ENCODE data around the gene USP50. TPM values are rescaled to one million over a fixed set of nuclear protein-coding genes. Genes with fewer than 3 reads are reported as not detected.
"Not testable (repeated sequence)": the region's sequence is repeated elsewhere in the genome, so short reads cannot be mapped to it uniquely, and the experiment has no call there.

The USP50 gene
- total RNA-seq (2014; rRNA removed; shearing (Covaris generic)): not detected in 2 replicates

GRCh38 chr15:50546566-50546965, at the start of gene USP50:
TSS of gene USP50 (minus strand) at chr15:50546666. CDS start at chr15:50546525, 141 bp downstream.
- in situ Hi-C loops (cut with HindIII; ENCODE audit: low sequenced_read_pairs): no loop called here
- DNase-seq (ENCODE audit: low spot score): no peak

GRCh38 chr15:50594311-50594710, 47.8 kb upstream of the USP50 start:
- in situ Hi-C loops (cut with HindIII; ENCODE audit: low sequenced_read_pairs): no loop called here
- no peak for DNase-seq (ENCODE audit: low spot score)

GRCh38 chr15:50593761-50594160, 47.3 kb upstream of the USP50 start:
- DNase-seq (ENCODE audit: low spot score): no peak
- in situ Hi-C loops (cut with HindIII; ENCODE audit: low sequenced_read_pairs): no loop called here

DNA sequence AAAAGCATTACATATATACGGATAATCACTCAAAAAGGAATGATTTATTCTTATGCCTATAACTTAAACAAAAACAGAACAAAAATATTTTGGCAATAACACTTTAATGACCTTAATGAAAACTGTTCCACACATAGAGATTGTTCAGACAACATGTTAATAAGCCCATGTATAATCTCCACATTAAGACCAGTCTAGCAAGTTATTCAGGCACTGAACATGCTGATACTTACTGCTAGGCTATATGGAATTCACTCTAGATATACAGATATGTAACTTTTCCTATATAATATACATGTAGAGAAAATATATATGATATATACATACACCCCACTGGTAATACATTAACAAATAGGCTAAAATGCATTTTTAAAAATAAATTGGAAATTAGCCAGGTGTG, 43.8 kb upstream of the USP50 start:
- DNase-seq (ENCODE audit: low spot score): no peak
- in situ Hi-C loops (cut with HindIII; ENCODE audit: low sequenced_read_pairs): no loop called here

DNA sequence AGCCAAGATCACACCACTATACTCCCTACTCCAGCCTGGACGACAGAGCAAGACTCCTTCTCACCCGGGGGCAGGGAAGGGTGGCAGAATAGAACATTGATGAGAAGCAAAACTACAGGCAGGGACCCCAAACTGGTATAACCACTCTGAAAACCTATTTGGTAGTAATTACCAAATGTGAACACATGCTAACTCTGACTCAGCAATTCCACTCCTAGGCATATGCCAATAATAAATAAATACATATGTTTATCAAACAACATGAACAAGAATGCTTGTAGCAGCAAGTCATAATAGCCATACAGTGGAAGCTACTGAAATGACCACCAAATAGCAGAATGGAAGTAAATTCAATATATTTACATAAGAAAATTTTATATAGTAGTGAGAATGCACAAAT, 31.0 kb upstream of the USP50 start:
- in situ Hi-C loops (cut with HindIII; ENCODE audit: low sequenced_read_pairs): loop anchor here (10.0 kb wide), 1 partner anchor 67 kb away; no protein-coding TSS in a partner anchor
- no peak for DNase-seq (ENCODE audit: low spot score)

DNA sequence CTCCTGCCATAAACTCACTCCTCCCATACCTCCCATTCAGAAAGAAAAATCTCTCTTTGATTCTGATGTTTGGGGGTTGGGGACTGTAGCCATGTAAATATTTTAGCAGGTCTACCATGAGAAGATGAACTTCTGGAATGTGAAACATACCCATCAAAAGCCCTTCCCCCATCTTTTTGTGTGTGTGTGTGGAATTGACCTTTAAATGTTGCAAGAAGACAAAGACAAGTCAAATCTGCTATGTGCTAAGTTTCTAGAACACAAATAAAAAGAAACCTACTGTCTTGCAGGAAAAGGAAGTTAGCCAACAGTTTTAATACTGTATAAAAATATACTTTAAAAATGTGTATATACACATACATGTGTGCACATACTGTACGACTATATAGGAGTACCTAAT, 29.7 kb upstream of the USP50 start:
- DNase-seq (ENCODE audit: low spot score): no peak
- in situ Hi-C loops (cut with HindIII; ENCODE audit: low sequenced_read_pairs): loop anchor here (10.0 kb wide), 1 partner anchor 69 kb away; no protein-coding TSS in a partner anchor

- in situ Hi-C loops (cut with HindIII; ENCODE audit: low sequenced_read_pairs): loop anchor here (10.0 kb wide), 1 partner anchor 71 kb away; no protein-coding TSS in a partner anchor
- DNase-seq (ENCODE audit: low spot score): not testable (repeated sequence)
Measured at GRCh38 chr15:50573842-50574241, 27.4 kb upstream of the USP50 start.

DNA sequence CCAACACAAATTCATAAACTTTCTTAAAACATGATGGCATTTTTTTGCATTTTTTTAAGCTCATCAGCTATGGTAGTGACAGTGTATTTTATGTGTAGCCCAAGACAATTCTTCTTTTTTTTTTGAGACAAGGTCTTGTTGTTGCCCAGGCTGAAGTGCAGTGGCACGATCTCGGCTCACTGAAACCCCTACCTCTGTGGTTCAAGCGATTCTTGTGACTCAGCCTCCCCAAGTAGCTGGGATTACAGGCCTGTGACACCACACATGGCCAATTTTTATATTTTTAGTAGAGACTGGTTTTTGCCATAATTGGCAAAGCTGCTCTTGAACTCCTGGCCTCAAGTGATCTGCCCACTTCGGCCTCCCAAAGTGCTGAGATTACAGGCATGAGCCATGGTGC, 17.3 kb upstream of the USP50 start:
- in situ Hi-C loops (cut with HindIII; ENCODE audit: low sequenced_read_pairs): no loop called here
- no peak for DNase-seq (ENCODE audit: low spot score)

- in situ Hi-C loops (cut with HindIII; ENCODE audit: low sequenced_read_pairs): no loop called here
- DNase-seq (ENCODE audit: low spot score): no peak
Measured at GRCh38 chr15:50562735-50563640, 16.5 kb upstream of the USP50 start.

GRCh38 chr15:50558012-50558411, 11.5 kb upstream of the USP50 start:
- DNase-seq (ENCODE audit: low spot score): no peak
- in situ Hi-C loops (cut with HindIII; ENCODE audit: low sequenced_read_pairs): no loop called here

- in situ Hi-C loops (cut with HindIII; ENCODE audit: low sequenced_read_pairs): no loop called here
- DNase-seq (ENCODE audit: low spot score): no peak
Measured at GRCh38 chr15:50556642-50557371, 10.3 kb upstream of the USP50 start.

DNA sequence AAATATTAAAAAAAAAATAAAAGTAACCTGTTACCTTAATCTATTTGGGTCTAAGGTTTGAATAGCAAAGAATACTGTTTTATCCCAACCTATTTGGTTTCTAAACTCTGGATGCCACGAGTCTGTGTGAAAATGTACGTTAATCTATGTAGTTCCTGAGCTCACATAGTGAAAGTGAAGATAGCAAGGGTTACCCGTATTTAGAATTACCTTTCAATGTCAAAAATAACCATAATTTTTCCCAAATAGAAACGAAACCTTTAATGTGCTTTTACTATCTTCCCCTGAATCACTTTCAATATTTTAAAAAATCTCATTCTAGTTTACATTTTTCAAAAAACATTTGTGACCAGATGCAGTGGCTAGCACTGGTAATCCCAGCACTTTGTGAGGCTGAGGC, 5.8 kb upstream of the USP50 start:
- in situ Hi-C loops (cut with HindIII; ENCODE audit: low sequenced_read_pairs): no loop called here
- DNase-seq (ENCODE audit: low spot score): no peak

DNA sequence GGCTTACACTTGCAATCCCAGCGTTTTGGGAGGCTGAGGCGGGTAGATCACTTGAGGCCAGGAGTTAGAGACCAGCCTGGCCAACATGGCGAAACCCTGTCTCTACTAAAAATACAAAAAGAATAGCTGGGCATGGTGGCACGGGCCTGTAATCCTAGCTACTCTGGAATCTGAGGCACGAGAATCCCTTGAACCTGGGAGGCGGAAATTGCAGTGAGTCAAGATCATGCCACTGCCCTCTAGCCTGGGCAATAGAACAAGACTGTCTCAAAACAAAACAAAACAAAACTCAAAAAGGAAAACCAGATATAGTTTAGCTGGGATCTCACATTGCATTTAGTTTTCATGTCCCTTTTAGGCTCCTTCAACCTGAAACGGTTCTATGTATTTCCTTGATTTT, 2.9 kb upstream of the USP50 start:
- in situ Hi-C loops (cut with HindIII; ENCODE audit: low sequenced_read_pairs): no loop called here
- DNase-seq (ENCODE audit: low spot score): no peak

- in situ Hi-C loops (cut with HindIII; ENCODE audit: low sequenced_read_pairs): no loop called here
- no peak for DNase-seq (ENCODE audit: low spot score)
Measured at GRCh38 chr15:50544368-50544767, 2.1 kb downstream of the USP50 start.

GRCh38 chr15:50543556-50543955, 2.9 kb downstream of the USP50 start:
- in situ Hi-C loops (cut with HindIII; ENCODE audit: low sequenced_read_pairs): no loop called here
- DNase-seq (ENCODE audit: low spot score): no peak

DNA sequence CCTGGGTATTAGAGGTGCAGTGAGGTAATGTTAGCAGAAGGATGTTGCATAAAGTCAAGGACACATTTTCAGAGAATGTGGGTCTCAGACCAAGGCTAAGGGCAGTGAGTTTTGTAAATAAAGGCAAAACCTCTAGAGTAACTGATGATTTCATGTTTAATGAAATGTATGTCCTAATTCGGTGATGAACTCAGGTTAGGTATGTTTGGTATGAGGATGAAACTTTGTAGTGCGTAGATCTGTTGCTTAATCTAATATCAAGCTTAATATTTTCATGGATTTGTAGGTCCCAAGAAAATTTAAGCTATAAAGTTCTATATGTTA, 3.6 kb downstream of the USP50 start:
- in situ Hi-C loops (cut with HindIII; ENCODE audit: low sequenced_read_pairs): no loop called here
- DNase-seq (ENCODE audit: low spot score): no peak

DNA sequence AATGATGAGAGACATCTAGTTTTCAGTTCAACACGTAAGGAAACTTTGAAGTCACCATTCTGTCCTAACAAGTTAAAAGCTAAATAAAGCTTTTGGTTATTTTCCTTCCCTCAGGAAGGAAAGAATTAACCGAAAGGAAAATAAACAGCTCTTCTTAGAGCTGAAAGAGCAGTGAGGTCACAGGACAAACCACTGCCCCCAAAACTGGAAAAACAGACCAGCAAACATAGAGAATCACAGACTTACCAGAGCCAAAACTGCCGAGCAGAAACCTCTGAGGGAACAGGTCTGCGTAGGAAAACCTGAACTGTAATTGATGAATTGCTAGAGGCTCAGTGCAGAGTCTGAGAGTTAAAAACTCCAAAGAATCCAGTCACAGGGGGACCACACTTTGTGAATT, 14.7 kb downstream of the USP50 start:
- in situ Hi-C loops (cut with HindIII; ENCODE audit: low sequenced_read_pairs): no loop called here
- DNase-seq (ENCODE audit: low spot score): no peak

- no peak for DNase-seq (ENCODE audit: low spot score)
- in situ Hi-C loops (cut with HindIII; ENCODE audit: low sequenced_read_pairs): no loop called here
Measured at GRCh38 chr15:50531163-50531562, 15.3 kb downstream of the USP50 start.

DNA sequence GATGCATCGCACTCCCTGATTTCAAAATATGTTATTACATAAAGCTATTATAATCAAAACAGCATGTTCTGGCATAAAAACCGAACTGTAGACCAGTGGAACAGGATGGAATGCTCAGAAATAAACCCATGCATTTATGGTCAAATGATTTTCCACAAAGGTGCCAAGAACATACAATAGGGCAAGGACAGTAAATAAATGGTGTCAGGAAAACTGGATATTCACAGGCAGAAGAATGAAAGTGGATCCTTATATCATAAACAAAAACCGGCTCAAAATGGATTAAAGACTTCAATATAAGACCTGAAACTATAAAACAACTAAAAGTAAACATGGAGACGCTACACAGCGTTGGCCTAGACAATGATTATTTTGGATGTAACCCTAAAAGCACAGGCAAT, 22.6 kb downstream of the USP50 start:
- in situ Hi-C loops (cut with HindIII; ENCODE audit: low sequenced_read_pairs): no loop called here
- DNase-seq (ENCODE audit: low spot score): peak; percentile 5

DNA sequence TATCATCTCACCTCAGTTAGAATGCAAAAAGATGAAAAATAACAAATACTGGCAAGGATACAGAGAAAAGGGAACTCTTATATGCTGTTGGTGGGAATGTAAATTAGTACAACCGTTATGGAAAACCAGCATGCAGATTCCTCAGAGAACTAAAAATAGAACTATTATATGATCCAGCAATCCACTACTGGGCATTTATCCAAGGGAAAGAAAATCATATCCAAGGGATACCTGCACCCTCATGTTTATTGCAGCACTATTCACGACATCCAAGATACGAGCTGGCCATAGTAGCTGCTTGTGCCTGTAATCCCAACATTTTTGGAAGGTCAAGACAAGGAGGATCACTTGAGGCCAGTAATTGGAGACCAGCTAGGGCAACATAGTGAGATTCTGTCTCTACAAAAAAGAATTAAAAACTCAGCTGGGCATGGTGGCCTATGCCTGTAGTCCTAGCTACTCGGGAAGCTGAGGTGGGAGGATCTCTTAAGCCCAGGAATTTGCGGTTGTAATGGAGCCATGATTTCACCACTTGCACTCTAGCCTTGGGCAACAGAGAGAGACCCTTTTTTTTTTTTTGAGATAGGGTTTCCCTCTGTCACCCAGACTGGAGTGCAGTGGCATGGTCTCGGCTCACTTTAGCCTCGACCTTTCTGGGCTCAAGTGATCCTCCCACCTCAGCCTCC, 26.6 kb downstream of the USP50 start:
- DNase-seq (ENCODE audit: low spot score): no peak
- in situ Hi-C loops (cut with HindIII; ENCODE audit: low sequenced_read_pairs): no loop called here

Measured in G401 (cell line).